Astrocyte (in vitro differentiated cells and primary cell): ENCODE measurements around the gene IGFBP2. TPM values are rescaled to one million over a fixed set of nuclear protein-coding genes. Genes with fewer than 3 reads are reported as not detected.
A peak's percentile ranks its signal among the peaks of the same experiment; 100 is the strongest.

ENCODE experiments used
- DNase-seq: peaks from one replicate; pipeline ENCODE4 v3.0.0-alpha.2; 2010; ENCODE audit warnings: low read depth
- FAIRE-seq: peaks from 2 replicates; lab custom pipeline; 2011; peaks lifted over from hg19 to GRCh38; lab: Jason Lieb, UNC
- H2AFZ ChIP-seq: 2 replicates; pipeline ENCODE4 v1.6.0; 2012; ENCODE audit warnings: low read depth, low read length, inconsistent platforms
- H3K27ac ChIP-seq: 2 replicates; pipeline ENCODE4 v1.5.1; 2011; ENCODE audit warnings: low read depth, low read length, inconsistent platforms
- H3K27me3 ChIP-seq: 2 replicates; pipeline ENCODE4 v1.6.0; 2011; ENCODE audit warnings: low read length, inconsistent platforms; ENCODE audit not compliant: insufficient read depth
- H3K36me3 ChIP-seq: 2 replicates; pipeline ENCODE4 v1.5.1; 2011; ENCODE audit warnings: low read length, inconsistent platforms; ENCODE audit not compliant: insufficient read depth
- H3K4me1 ChIP-seq: 2 replicates; pipeline ENCODE4 v1.5.1; 2011; ENCODE audit warnings: low read length, inconsistent platforms; ENCODE audit not compliant: insufficient read depth
- H3K4me2 ChIP-seq: 2 replicates; pipeline ENCODE4 v1.6.0; 2012; ENCODE audit warnings: low read length, inconsistent platforms
- H3K4me3 ChIP-seq: 2 replicates; pipeline ENCODE4 v1.5.1; 2011; ENCODE audit warnings: low read depth, mild to moderate bottlenecking, low read length, inconsistent platforms; ENCODE audit not compliant: insufficient read depth
- H3K79me2 ChIP-seq: 2 replicates; pipeline ENCODE4 v1.6.0; 2012; ENCODE audit warnings: mild to moderate bottlenecking, low read length, inconsistent platforms; ENCODE audit not compliant: insufficient read depth
- H3K9ac ChIP-seq: 2 replicates; pipeline ENCODE4 v1.6.0; 2012; ENCODE audit warnings: mild to moderate bottlenecking, low read length, inconsistent platforms
- H3K9me3 ChIP-seq: 2 replicates; pipeline ENCODE4 v1.5.1; 2012; ENCODE audit warnings: low read depth, mild to moderate bottlenecking, low read length, inconsistent platforms; ENCODE audit not compliant: insufficient read depth
- H4K20me1 ChIP-seq: 2 replicates; pipeline ENCODE4 v1.6.0; 2012; ENCODE audit warnings: low read length, inconsistent platforms; ENCODE audit not compliant: insufficient read depth
- H3K27ac Mint-ChIP-seq: one replicate; pipeline ENCODE4 v1.8.0; 2021; ENCODE audit warnings: mild to moderate bottlenecking, mixed read lengths; ENCODE audit not compliant: unreplicated experiment
- H3K27me3 Mint-ChIP-seq: one replicate; pipeline ENCODE4 v1.8.0; 2021; ENCODE audit warnings: low read depth, mixed read lengths; ENCODE audit not compliant: unreplicated experiment
- H3K36me3 Mint-ChIP-seq: one replicate; pipeline ENCODE4 v1.8.0; 2021; ENCODE audit warnings: low read depth, mixed read lengths; ENCODE audit not compliant: unreplicated experiment
- H3K4me1 Mint-ChIP-seq: one replicate; pipeline ENCODE4 v1.8.0; 2021; ENCODE audit warnings: low read depth, mixed read lengths; ENCODE audit not compliant: unreplicated experiment
- H3K4me3 Mint-ChIP-seq: one replicate; pipeline ENCODE4 v1.8.0; 2021; ENCODE audit warnings: mild to moderate bottlenecking, moderate library complexity, mixed read lengths; ENCODE audit not compliant: unreplicated experiment
- H3K9me3 Mint-ChIP-seq: one replicate; pipeline ENCODE4 v1.8.0; 2021; ENCODE audit warnings: mild to moderate bottlenecking, mixed read lengths; ENCODE audit not compliant: unreplicated experiment
- CTCF ChIP-seq: IDR thresholded peaks from 2 replicates; pipeline ENCODE4 v1.5.1; 2011; ENCODE audit warnings: low read depth, mild to moderate bottlenecking, inconsistent platforms, low read length, moderate library complexity; ENCODE audit not compliant: insufficient read depth
- EZH2 ChIP-seq: IDR thresholded peaks from 2 replicates; pipeline ENCODE4 v1.6.1; 2012; ENCODE audit warnings: mild to moderate bottlenecking, low read length, inconsistent platforms; ENCODE audit not compliant: insufficient read depth
- total RNA-seq: library from RNA; stranded (reverse); gene quantifications from 2 replicates; pipeline ENCODE4 v1.2.1, GENCODE V29; 2021

Gene IGFBP2
- total RNA-seq, 1 donor from 2014 or later: 944 TPM

- no peaks in the 10 kb centered on the region for H3K9me3 ChIP-seq
- peaks cover 2% of the 10 kb centered on the region for H3K9me3 Mint-ChIP-seq
- no peak overlapping the region for H3K9ac ChIP-seq
- peaks cover 6% of the 10 kb centered on the region for H3K27me3 Mint-ChIP-seq
- DNase-seq (no peak), FAIRE-seq (no peak)
- H3K27ac ChIP-seq: no peak overlapping the region
- H3K4me3 Mint-ChIP-seq: no peak overlapping the region
- TF ChIP-seq EZH2: no peak
- TF ChIP-seq CTCF: no peak
- H4K20me1 ChIP-seq: no peaks in the 10 kb centered on the region
- H3K4me3 ChIP-seq: no peak overlapping the region
- H3K27me3 ChIP-seq: peaks cover 3% of the 10 kb centered on the region
- H3K4me2 ChIP-seq: no peak overlapping the region
- no peaks in the 10 kb centered on the region for H3K36me3 ChIP-seq
- no peaks in the 10 kb centered on the region for H3K79me2 ChIP-seq
- H3K36me3 Mint-ChIP-seq: peaks cover 1% of the 10 kb centered on the region
- H2AFZ ChIP-seq: no peak overlapping the region
- no peaks in the 10 kb centered on the region for H3K4me1 ChIP-seq
- peaks cover 14% of the 10 kb centered on the region for H3K4me1 Mint-ChIP-seq
- H3K27ac Mint-ChIP-seq: no peak overlapping the region
Observed at GRCh38 chr2:216616083-216616678, 17.0 kb upstream of the IGFBP2 start.

- Mint-ChIP-seq H3K27me3 (peaks cover 5% of the 10 kb centered on the region), H3K4me3 (no peak overlapping the region), H3K4me1 (peaks cover 14% of the 10 kb centered on the region), H3K9me3 (peaks cover 2% of the 10 kb centered on the region), H3K36me3 (peaks cover 1% of the 10 kb centered on the region), H3K27ac (no peak overlapping the region)
- TF ChIP-seq CTCF (no peak), EZH2 (no peak)
- no peak overlapping the region for H3K4me3 ChIP-seq
- no peak for FAIRE-seq
- H4K20me1 ChIP-seq: no peaks in the 10 kb centered on the region
- peaks cover 3% of the 10 kb centered on the region for H3K27me3 ChIP-seq
- H3K36me3 ChIP-seq: no peaks in the 10 kb centered on the region
- DNase-seq: no peak
- H3K79me2 ChIP-seq: no peaks in the 10 kb centered on the region
- H3K9me3 ChIP-seq: no peaks in the 10 kb centered on the region
- H3K4me2 ChIP-seq: no peak overlapping the region
- no peak overlapping the region for H3K27ac ChIP-seq
- H3K9ac ChIP-seq: no peak overlapping the region
- H2AFZ ChIP-seq: no peak overlapping the region
- H3K4me1 ChIP-seq: no peaks in the 10 kb centered on the region
Observed at GRCh38 chr2:216617159-216617815, 15.9 kb upstream of the IGFBP2 start.

GRCh38 chr2:216618785-216619184, 14.4 kb upstream of the IGFBP2 start:
- TF ChIP-seq EZH2: no peak
- TF ChIP-seq CTCF: no peak
- peaks cover 1% of the 10 kb centered on the region for H3K36me3 Mint-ChIP-seq
- H3K9me3 Mint-ChIP-seq: no peaks in the 10 kb centered on the region
- H3K36me3 ChIP-seq: no peaks in the 10 kb centered on the region
- no peaks in the 10 kb centered on the region for H3K79me2 ChIP-seq
- H3K4me2 ChIP-seq: no peak overlapping the region
- H3K4me1 Mint-ChIP-seq: peaks cover 14% of the 10 kb centered on the region
- no peaks in the 10 kb centered on the region for H3K9me3 ChIP-seq
- FAIRE-seq (no peak), DNase-seq (no peak)
- H3K4me3 ChIP-seq: no peak overlapping the region
- peak overlapping the region; percentile 94 for H3K27ac Mint-ChIP-seq
- H3K4me3 Mint-ChIP-seq: no peak overlapping the region
- no peak overlapping the region for H2AFZ ChIP-seq
- no peaks in the 10 kb centered on the region for H3K4me1 ChIP-seq
- no peak overlapping the region for H3K27ac ChIP-seq
- H4K20me1 ChIP-seq: no peaks in the 10 kb centered on the region
- H3K9ac ChIP-seq: no peak overlapping the region
- H3K27me3 ChIP-seq: peaks cover 3% of the 10 kb centered on the region
- H3K27me3 Mint-ChIP-seq: peaks cover 2% of the 10 kb centered on the region
